HG03103 (cell line): Measurements from ENCODE around the gene CDH8.
"Not testable (repeated sequence)": the region's sequence is repeated elsewhere in the genome, so short reads cannot be mapped to it uniquely, and the experiment has no call there.

ENCODE experiments used
- ATAC-seq: cut with Tn5 transposase; IDR thresholded peaks from one replicate; pipeline ENCODE4 v1.9.1; 2021; ENCODE audit warnings: low read depth; ENCODE audit not compliant: unreplicated experiment

The CDH8 gene

GRCh38 chr16:61937646-61938045 lies 98.6 kb downstream of the CDH8 start:
- ATAC-seq, result no peak

DNA sequence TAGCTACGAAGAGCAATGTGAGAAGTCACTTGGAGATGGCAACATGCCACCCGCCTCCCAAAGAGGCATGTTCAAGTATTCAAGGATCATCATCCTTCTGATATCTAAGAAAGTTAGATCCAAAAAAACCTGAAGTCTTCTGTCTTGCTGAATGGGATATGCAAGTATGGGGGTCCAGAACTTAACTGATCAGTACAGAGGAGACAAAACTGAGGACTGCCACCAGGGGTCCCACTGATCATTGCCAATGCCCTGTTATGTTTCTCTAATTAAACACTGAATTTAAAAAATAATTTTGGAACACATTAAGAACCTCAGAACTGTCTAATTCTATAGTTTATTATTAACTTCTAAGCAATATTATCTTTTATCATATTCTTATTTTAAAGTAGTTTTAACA lies 99.7 kb downstream of the CDH8 start:
- no peak for ATAC-seq

DNA sequence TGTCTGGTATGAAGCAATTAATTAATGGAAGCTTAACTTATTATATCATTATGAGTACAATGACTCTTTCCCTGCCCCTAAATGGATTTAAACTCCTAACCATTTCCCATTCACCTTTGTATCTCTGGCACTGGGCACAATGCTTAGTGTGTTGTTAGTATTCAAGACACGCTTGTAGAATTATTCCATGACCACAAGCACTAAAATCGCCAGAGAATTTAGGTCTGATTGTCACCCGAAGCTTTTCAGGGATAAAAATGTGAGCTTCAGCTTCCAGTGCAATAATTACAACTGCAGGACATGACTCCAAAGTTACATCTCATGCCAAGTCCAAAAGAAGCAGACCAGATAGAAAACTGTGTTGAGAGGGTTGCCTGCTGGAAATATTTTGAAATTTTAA lies 101.6 kb downstream of the CDH8 start:
- ATAC-seq, result no peak

DNA sequence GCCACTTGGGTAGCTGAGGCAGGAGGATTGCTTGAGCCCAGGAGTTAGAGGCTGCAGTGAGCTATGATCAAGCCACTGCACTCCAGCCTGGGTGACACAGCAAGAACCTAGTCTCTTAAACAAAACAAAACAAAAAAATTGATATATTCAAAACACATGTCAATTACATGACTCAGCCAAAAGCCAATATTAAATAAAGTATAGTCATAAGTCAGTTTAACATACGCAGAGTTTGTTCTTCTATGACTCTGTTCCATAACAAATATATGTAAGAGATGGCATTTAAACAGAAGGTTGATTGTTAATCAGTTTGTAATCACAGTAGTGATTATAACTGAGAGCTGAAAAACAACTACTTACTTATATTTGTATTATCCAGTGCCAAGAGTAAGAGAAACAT lies 106.5 kb downstream of the CDH8 start:
- no peak for ATAC-seq

GRCh38 chr16:61926766-61927165 lies 109.5 kb downstream of the CDH8 start:
- ATAC-seq, result no peak

- no peak for ATAC-seq
Measured at GRCh38 chr16:61923629-61924028, 112.6 kb downstream of the CDH8 start.

DNA sequence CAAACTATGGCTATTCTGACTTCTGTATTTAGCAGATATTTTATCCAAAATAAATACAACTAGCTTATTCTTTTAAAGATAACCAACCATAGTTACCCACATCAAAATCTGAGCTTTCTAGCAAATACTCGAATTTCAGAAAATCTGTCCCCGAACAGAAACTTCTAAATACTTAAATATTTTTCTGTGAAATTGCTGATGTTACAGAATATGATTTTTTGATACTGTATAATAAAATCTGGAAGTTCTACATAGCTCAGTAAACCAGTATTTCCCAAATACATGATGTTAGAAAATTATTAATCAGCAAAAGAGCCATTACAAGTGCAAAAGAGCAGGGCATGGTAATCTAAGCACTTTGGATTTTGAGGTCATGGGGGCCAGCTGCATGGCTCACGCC lies 114.9 kb downstream of the CDH8 start:
- no peak for ATAC-seq

- ATAC-seq, result not testable (repeated sequence)
Measured at GRCh38 chr16:61917865-61918826, 118.1 kb downstream of the CDH8 start.

- ATAC-seq, result no peak
Measured at GRCh38 chr16:61915569-61915968, 120.7 kb downstream of the CDH8 start.

DNA sequence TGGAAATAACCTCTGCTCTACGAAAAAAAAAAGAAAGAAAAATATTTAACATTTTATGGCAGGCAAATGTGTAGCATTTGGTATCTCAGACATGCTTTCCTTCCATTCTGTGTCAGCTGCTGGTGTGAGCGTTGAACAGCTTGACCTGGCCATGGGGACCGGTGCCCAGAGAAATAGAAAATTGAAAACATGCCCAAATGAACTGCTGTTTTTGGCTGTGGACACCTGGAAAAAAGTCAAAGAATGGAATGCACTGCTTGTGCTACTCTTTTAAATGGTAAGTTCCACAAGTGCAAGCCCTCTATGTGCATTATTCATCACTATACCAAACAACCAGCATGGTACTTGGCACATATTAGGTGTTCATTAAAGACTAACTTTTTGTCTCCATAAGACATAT lies 127.2 kb downstream of the CDH8 start:
- ATAC-seq, result no peak

GRCh38 chr16:61908426-61908825 lies 127.8 kb downstream of the CDH8 start:
- no peak for ATAC-seq

DNA sequence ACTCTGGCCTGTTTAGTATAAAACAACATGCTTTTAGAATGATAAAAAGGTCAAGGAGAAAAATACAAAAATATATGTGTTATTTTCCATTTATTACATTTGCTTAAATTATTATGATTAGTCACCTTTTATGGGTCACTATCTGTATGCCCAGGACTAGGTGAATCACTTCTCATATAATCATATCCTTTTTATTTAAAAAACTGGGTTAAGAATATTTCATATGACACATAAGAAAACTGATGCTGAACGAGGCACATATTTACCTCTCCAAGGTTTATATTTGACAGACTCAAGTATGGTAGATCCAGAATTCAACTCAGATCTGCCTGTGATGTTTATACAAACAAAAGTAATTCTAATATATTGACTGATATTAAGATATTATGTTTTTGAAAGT lies 134.5 kb downstream of the CDH8 start:
- ATAC-seq, result no peak

- ATAC-seq, result no peak
Measured at GRCh38 chr16:61900482-61900881, 135.8 kb downstream of the CDH8 start.

- no peak for ATAC-seq
Measured at GRCh38 chr16:61897657-61898056, 138.6 kb downstream of the CDH8 start.

DNA sequence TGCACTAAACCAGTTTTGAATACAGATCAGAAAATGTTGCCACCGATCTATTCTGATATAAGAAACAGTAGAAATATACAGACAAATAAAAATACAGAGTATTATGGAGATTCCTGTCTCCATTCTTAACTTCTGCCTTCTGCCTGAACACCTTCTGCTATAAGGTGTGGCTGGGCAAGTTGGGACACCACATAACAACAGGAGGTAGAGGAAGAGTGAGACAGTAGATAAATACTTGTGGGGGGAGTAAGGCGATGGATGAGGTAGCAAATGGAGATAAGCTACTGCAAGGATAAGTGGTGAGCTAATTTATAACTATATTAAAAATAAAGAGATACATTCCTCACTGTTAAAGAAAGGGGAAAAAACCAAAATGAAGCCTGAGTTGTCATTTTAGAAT lies 143.7 kb downstream of the CDH8 start:
- no peak for ATAC-seq

DNA sequence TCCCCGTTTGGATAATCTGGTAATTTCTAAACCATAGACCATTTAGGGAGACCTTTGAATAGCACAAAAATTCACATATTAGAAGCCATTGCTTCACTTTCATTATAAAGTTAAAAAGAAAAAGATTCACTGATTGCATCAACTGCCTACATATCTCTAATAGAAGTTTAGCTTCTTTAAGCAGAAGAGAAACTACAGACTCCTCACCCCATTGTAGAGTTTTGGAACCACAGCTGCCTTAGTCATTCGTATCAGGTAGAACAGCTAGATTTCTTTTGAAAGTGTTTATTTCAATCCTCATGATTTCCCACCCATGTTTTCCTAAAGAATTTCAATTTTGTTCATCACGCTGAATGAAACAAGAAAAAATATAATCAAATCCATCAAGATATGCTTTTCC lies 144.8 kb downstream of the CDH8 start:
- no peak for ATAC-seq

GRCh38 chr16:61890386-61890785 lies 145.9 kb downstream of the CDH8 start:
- no peak for ATAC-seq

GRCh38 chr16:61887903-61888302 lies 148.3 kb downstream of the CDH8 start:
- ATAC-seq, result no peak

DNA sequence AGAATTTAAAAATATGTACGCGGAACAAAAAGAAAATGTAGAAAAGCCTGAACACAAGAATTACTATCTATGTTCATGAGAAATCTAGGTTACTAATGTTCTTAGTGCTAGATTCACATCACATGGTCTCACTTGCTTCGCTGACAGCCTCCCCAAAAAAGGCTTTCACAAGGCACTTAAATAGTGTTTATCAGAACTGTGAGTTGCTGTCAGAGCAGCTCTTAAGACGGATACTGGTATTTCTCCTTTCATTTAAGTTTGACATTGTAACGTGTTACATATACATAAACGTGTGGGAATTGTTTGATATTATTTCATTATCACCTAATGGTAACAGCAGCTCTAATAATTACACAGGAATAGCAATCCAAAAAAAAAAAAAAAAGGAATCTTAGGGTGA lies 150.9 kb downstream of the CDH8 start:
- no peak for ATAC-seq

- ATAC-seq, result no peak
Measured at GRCh38 chr16:61879306-61879705, 156.9 kb downstream of the CDH8 start.

DNA sequence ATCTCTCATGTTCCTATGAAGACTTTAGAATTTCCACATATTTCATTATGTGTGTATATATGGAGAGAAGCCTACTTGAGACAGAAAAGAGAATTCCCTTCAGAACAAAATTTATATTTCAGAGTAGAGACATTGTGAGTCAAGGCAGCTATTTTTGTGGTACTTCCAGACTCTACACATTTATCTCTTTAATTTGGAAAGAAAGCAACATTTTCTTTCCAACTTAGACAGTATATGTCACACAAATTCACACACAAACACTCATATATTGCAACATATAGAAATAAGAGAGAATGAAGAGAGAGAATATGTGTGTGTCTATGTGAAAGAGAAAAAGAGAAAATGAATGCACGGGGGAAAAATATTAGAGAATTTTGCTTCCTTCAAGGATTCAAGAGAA lies 158.8 kb downstream of the CDH8 start:
- ATAC-seq, result no peak

GRCh38 chr16:61872778-61873119 lies 163.5 kb downstream of the CDH8 start:
- ATAC-seq, result no peak
